ENCODE measurements around the gene P3H1.

DNA sequence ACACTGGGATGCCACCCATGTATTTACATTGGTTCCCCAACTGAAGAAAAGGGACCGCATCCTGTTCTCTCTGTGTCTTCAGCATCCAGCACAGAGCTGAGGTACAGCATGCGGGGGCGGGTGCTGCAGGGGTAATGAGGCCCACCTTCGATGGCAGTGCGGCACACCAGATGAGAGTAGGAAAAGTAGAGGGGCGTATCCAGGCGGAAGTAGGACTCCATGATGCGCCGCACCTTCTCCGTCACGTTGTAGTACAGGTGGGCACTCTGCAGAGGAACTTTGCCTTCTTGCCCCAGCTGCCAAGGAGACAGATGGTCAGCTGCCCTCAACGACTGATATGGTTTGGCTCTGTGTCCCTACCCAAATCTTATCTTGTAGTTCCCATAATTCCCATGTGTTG is 16.8 kb downstream of the P3H1 start:
- TF ChIP-seq, protein P1, sequence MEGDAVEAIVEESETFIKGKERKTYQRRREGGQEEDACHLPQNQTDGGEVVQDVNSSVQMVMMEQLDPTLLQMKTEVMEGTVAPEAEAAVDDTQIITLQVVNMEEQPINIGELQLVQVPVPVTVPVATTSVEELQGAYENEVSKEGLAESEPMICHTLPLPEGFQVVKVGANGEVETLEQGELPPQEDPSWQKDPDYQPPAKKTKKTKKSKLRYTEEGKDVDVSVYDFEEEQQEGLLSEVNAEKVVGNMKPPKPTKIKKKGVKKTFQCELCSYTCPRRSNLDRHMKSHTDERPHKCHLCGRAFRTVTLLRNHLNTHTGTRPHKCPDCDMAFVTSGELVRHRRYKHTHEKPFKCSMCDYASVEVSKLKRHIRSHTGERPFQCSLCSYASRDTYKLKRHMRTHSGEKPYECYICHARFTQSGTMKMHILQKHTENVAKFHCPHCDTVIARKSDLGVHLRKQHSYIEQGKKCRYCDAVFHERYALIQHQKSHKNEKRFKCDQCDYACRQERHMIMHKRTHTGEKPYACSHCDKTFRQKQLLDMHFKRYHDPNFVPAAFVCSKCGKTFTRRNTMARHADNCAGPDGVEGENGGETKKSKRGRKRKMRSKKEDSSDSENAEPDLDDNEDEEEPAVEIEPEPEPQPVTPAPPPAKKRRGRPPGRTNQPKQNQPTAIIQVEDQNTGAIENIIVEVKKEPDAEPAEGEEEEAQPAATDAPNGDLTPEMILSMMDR (IDR thresholded peaks at IDR 0.05), result no peak
- TF ChIP-seq POLR2A (IDR thresholded peaks at IDR 0.05), result no peak

Data from thyroid gland (tissue), 4 donors.